Erythroblast (primary cell): Measurements from ENCODE around the gene PLCB4.

Source experiments
- GATA1 ChIP-seq: IDR thresholded peaks from 2 replicates; pipeline ENCODE4 v1.6.1; 2011; ENCODE audit warnings: low read depth, mild to moderate bottlenecking, control low read depth, low read length, moderate library complexity
- POLR2A ChIP-seq: IDR thresholded peaks from 2 replicates; pipeline ENCODE4 v1.6.1; 2011; ENCODE audit warnings: mild to moderate bottlenecking, low read length

DNA sequence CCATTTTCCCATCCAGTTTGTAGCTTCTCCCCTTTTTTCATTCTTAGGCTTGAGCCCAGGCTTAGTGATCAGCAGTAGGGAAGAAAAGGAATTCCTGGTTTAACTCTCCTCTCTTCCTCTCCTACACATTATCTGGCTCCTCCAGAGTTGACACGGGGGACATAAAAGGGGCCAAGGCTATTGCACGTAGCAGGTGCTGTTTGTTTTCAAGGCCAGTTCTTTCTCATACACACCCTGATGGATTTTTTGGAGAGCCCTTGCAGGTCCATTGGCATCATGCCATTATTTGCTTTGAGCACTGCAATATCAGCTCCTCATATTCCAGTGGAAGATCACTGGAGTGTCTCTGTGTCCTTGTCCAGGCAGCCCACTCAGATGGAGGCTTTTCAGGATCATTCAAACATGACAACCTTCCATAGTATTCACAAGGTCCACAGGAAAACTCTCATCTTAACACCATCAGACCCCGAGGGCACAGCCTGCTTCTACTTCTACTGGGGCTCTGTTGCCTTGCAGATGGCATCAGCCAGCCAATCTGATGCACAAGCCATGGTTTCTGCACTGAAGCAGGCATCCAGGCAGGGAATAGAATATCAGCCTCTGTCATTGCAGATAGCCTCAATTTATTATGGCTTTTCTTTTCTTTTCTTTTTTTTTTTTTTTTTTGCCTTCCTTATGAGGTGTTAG, 18.8 kb downstream of the PLCB4 start:
- no peak for TF ChIP-seq GATA1
- TF ChIP-seq POLR2A, result no peak
